DND-41 (cell line): ENCODE measurements around the gene OR52A5.
"Not testable (repeated sequence)": the region's sequence is repeated elsewhere in the genome, so short reads cannot be mapped to it uniquely, and the experiment has no call there.

Experiments used
- ATAC-seq: fragments of 200-7000 bp; cut with Tn5 transposase; 3 replicates; pipeline ENCODE4 v1.9.1; 2021; ENCODE audit warnings: low read depth; ENCODE audit not compliant: insufficient read depth
- DNase-seq: peaks from one replicate; pipeline ENCODE4 v3.0.0-alpha.2; 2020
- H2AFZ ChIP-seq: 2 replicates; pipeline ENCODE4 v1.6.0; 2012; ENCODE audit warnings: low read depth, low read length
- H3K27ac ChIP-seq: 2 replicates; pipeline ENCODE4 v1.5.1; 2012; ENCODE audit warnings: low read length, inconsistent platforms
- H3K27me3 ChIP-seq: fragments of 200-600 bp; sonication (generic); 2 replicates; pipeline ENCODE4 v1.6.0; 2012; ENCODE audit warnings: low read length, mild to moderate bottlenecking, inconsistent platforms; ENCODE audit not compliant: insufficient read depth, poor library complexity
- H3K36me3 ChIP-seq: 2 replicates; pipeline ENCODE4 v1.5.1; 2012; ENCODE audit warnings: low read length, inconsistent platforms; ENCODE audit not compliant: insufficient read depth
- H3K4me1 ChIP-seq: 2 replicates; pipeline ENCODE4 v1.5.1; 2012; ENCODE audit warnings: mild to moderate bottlenecking, low read length; ENCODE audit not compliant: insufficient read depth
- H3K4me2 ChIP-seq: 2 replicates; pipeline ENCODE4 v1.6.0; 2012; ENCODE audit warnings: mild to moderate bottlenecking, moderate library complexity, low read length, inconsistent platforms; ENCODE audit not compliant: insufficient read depth
- H3K4me3 ChIP-seq, 2 experiments: fragments of 200-600 bp in 1 of 2; shearing (Covaris generic) in 1 of 2; 2 replicates each; pipeline ENCODE4 v1.5.1; 2012 to 2016; ENCODE audit warnings: inconsistent platforms in 2 of 2, low read length in 2 of 2, mild to moderate bottlenecking in 2 of 2, low read depth in 1 of 2, moderate library complexity in 1 of 2
- H3K79me2 ChIP-seq: 2 replicates; pipeline ENCODE4 v1.6.0; 2012; ENCODE audit warnings: low read length, inconsistent platforms; ENCODE audit not compliant: insufficient read depth
- H3K9ac ChIP-seq: 2 replicates; pipeline ENCODE4 v1.6.0; 2012; ENCODE audit warnings: low read depth, mild to moderate bottlenecking, inconsistent platforms, low read length, moderate library complexity
- H3K9me3 ChIP-seq: 2 replicates; pipeline ENCODE4 v1.5.1; 2012; ENCODE audit warnings: low read length, moderate library complexity, mild to moderate bottlenecking, inconsistent platforms; ENCODE audit not compliant: insufficient read depth, severe bottlenecking
- H4K20me1 ChIP-seq: 2 replicates; pipeline ENCODE4 v1.6.0; 2012; ENCODE audit warnings: low read length; ENCODE audit not compliant: insufficient read depth
- EZH2 ChIP-seq: IDR thresholded peaks from 3 replicates; pipeline ENCODE4 v1.6.1; 2012; ENCODE audit warnings: borderline replicate concordance, low read depth, mild to moderate bottlenecking, moderate library complexity, low read length, inconsistent platforms; ENCODE audit not compliant: severe bottlenecking
- TF ChIP-seq, protein P1 (sequence below): IDR thresholded peaks from 2 replicates; pipeline ENCODE4 v1.5.1; 2012; ENCODE audit warnings: borderline replicate concordance, low read length, moderate library complexity, mild to moderate bottlenecking; ENCODE audit not compliant: poor library complexity, severe bottlenecking; ENCODE audit errors: extremely low read depth

OR52A5 gene

GRCh38 chr11:5137996-5138395, at the start of gene OR52A5:
Gene OR52A5, minus strand, starts transcription at chr11:5138356. Its CDS starts 5,714 bp downstream, at chr11:5132642.
- H3K9me3 ChIP-seq, result no peaks in the 10 kb centered on the region
- no peak for ATAC-seq
- H3K79me2 ChIP-seq, result no peaks in the 10 kb centered on the region
- H3K27ac ChIP-seq, result no peak within 1 kb of the TSS
- H2AFZ ChIP-seq, result no peak within 1 kb of the TSS
- no peak for DNase-seq
- H3K4me3 ChIP-seq, result no peak within 1 kb of the TSS
- no peaks in the 10 kb centered on the region for H3K4me1 ChIP-seq
- H3K27me3 ChIP-seq, result no peaks in the 10 kb centered on the region
- no peak within 1 kb of the TSS for H3K4me2 ChIP-seq
- H3K36me3 ChIP-seq, result no peaks in the 10 kb centered on the region
- H4K20me1 ChIP-seq, result no peaks in the 10 kb centered on the region
- H3K9ac ChIP-seq, result no peak within 1 kb of the TSS
- TF ChIP-seq EZH2, result no peak
- TF ChIP-seq, protein P1, sequence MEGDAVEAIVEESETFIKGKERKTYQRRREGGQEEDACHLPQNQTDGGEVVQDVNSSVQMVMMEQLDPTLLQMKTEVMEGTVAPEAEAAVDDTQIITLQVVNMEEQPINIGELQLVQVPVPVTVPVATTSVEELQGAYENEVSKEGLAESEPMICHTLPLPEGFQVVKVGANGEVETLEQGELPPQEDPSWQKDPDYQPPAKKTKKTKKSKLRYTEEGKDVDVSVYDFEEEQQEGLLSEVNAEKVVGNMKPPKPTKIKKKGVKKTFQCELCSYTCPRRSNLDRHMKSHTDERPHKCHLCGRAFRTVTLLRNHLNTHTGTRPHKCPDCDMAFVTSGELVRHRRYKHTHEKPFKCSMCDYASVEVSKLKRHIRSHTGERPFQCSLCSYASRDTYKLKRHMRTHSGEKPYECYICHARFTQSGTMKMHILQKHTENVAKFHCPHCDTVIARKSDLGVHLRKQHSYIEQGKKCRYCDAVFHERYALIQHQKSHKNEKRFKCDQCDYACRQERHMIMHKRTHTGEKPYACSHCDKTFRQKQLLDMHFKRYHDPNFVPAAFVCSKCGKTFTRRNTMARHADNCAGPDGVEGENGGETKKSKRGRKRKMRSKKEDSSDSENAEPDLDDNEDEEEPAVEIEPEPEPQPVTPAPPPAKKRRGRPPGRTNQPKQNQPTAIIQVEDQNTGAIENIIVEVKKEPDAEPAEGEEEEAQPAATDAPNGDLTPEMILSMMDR, result no peak

DNA sequence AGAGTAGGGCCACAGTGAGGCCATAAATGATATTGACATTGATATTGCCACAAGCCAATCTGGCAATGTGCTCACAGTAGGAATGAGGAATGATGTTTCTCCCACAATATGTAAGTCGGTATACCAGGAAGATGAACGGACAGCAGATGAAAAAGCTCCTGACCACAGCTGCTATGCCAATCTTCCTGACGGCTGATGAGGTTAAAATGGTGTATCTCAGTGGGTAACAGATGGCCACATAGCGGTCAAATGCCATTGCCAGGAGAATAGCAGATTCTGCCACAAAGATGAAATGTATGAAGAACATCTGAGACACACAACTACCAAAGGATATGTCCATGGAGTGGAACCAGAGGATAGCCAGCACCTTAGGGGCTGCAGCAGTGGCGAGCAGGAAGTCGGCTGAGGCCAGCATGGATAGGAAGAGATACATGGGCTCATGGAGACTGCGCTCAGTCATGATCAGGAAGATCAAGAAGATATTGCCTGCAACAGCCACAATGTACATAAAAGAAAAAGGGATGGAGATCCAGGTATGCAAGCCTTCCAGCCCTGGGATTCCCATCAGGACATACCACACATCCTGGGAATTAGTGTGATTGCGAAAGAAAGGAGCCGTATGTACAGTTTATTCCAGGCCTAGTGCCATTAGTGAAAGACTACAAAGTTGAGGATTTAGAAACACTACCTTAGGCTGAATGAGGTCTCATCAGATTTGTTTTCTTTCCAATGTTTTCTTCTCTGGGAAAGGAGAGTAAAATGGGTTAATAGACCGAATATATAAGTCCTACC, 40.1 kb upstream of the OR52A5 start:
- no peaks in the 10 kb centered on the region for H3K4me1 ChIP-seq
- H3K27ac ChIP-seq, result no peak overlapping the region
- H3K36me3 ChIP-seq, result no peaks in the 10 kb centered on the region
- no peak overlapping the region for H3K4me3 ChIP-seq
- ATAC-seq (no peak), DNase-seq (no peak)
- TF ChIP-seq, protein P1, result no peak
- TF ChIP-seq EZH2, result no peak
- no peaks in the 10 kb centered on the region for H3K27me3 ChIP-seq
- H3K9ac ChIP-seq, result no peak overlapping the region
- no peak overlapping the region for H3K4me2 ChIP-seq
- H4K20me1 ChIP-seq, result no peaks in the 10 kb centered on the region
- no peaks in the 10 kb centered on the region for H3K79me2 ChIP-seq
- H2AFZ ChIP-seq, result no peak overlapping the region
- no peaks in the 10 kb centered on the region for H3K9me3 ChIP-seq

GRCh38 chr11:5174934-5175333, 36.8 kb upstream of the OR52A5 start:
- no peak for ATAC-seq
- TF ChIP-seq, protein P1, result no peak
- TF ChIP-seq EZH2, result no peak
- no peaks in the 10 kb centered on the region for H3K9me3 ChIP-seq

GRCh38 chr11:5171856-5172255, 33.7 kb upstream of the OR52A5 start:
- Histone ChIP-seq H3K79me2 (no peaks in the 10 kb centered on the region), H4K20me1 (no peaks in the 10 kb centered on the region), H3K9ac (no peak overlapping the region), H3K4me2 (no peak overlapping the region), H3K9me3 (no peaks in the 10 kb centered on the region), H3K27me3 (no peaks in the 10 kb centered on the region), H3K4me1 (no peaks in the 10 kb centered on the region), H2AFZ (no peak overlapping the region), H3K27ac (no peak overlapping the region), H3K36me3 (no peaks in the 10 kb centered on the region), H3K4me3 (no peak overlapping the region)
- DNase-seq (no peak), ATAC-seq (no peak)
- TF ChIP-seq, protein P1, result no peak
- TF ChIP-seq EZH2, result no peak

More at GRCh38 chr11:5174934-5175333, 36.8 kb upstream of the OR52A5 start:
- no peak overlapping the region for H3K4me3 ChIP-seq
- no peaks in the 10 kb centered on the region for H4K20me1 ChIP-seq
- no peak overlapping the region for H3K27ac ChIP-seq
- no peaks in the 10 kb centered on the region for H3K79me2 ChIP-seq
- no peak overlapping the region for H2AFZ ChIP-seq
- no peak for DNase-seq
- no peaks in the 10 kb centered on the region for H3K4me1 ChIP-seq
- no peak overlapping the region for H3K9ac ChIP-seq
- no peaks in the 10 kb centered on the region for H3K27me3 ChIP-seq
- no peaks in the 10 kb centered on the region for H3K36me3 ChIP-seq
- no peak overlapping the region for H3K4me2 ChIP-seq

DNA sequence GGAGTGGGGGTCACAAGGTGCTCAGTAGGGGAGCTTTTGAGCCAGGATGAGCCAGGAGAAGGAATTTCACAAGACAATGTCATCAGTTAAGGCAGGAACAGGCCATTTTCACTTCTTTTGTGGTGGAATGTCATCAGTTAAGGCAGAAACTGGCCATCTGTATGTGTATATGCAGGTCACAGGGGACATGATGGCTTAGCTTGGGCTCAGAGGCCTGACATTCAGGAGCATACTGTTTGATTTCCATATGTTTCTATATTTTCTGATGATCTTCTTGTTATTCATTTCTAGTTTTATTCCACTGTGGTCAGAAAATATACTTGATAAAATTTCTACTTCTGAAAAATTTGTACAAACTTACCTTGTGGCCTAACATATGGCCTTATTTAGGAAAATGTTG, 27.7 kb upstream of the OR52A5 start:
- not testable (repeated sequence) for H3K4me2 ChIP-seq, H3K9ac ChIP-seq, H3K9me3 ChIP-seq, H3K79me2 ChIP-seq, DNase-seq, H3K27me3 ChIP-seq, H3K4me3 ChIP-seq, H3K4me1 ChIP-seq, ATAC-seq, H4K20me1 ChIP-seq, H2AFZ ChIP-seq, H3K36me3 ChIP-seq, H3K27ac ChIP-seq
